Measurements from ENCODE around the gene FUT3.
"Not testable (repeated sequence)": the region's sequence is repeated elsewhere in the genome, so short reads cannot be mapped to it uniquely, and the experiment has no call there.

FUT3 gene

GRCh38 chr19:5881543-5882299 lies 30.5 kb upstream of the FUT3 start:
- no peak for DNase-seq (ENCODE audit: low read depth)

GRCh38 chr19:5880604-5881078 lies 29.4 kb upstream of the FUT3 start:
- no peak for DNase-seq (ENCODE audit: low read depth)

GRCh38 chr19:5880196-5880595 lies 28.9 kb upstream of the FUT3 start:
- no peak for DNase-seq (ENCODE audit: low read depth)

- no peak for DNase-seq (ENCODE audit: low read depth)
Observed at GRCh38 chr19:5877882-5878281, 26.6 kb upstream of the FUT3 start.

- DNase-seq (ENCODE audit: low read depth) = no peak
Observed at GRCh38 chr19:5877427-5877826, 26.2 kb upstream of the FUT3 start.

GRCh38 chr19:5874496-5874895 lies 23.2 kb upstream of the FUT3 start:
- not testable (repeated sequence) for DNase-seq (ENCODE audit: low read depth)

- no peak for DNase-seq (ENCODE audit: low read depth)
Observed at GRCh38 chr19:5873617-5874199, 22.5 kb upstream of the FUT3 start.

- DNase-seq (ENCODE audit: low read depth) = no peak
Observed at GRCh38 chr19:5870986-5871394, 19.7 kb upstream of the FUT3 start.

GRCh38 chr19:5867201-5868136 lies 16.2 kb upstream of the FUT3 start:
- no peak for DNase-seq (ENCODE audit: low read depth)

GRCh38 chr19:5865772-5866171 lies 14.5 kb upstream of the FUT3 start:
- no peak for DNase-seq (ENCODE audit: low read depth)

- DNase-seq (ENCODE audit: low read depth) = no peak
Observed at GRCh38 chr19:5864725-5865486, 13.7 kb upstream of the FUT3 start.

- no peak for DNase-seq (ENCODE audit: low read depth)
Observed at GRCh38 chr19:5864013-5864720, 12.9 kb upstream of the FUT3 start.

- DNase-seq (ENCODE audit: low read depth) = no peak
Observed at GRCh38 chr19:5863030-5863665, 11.9 kb upstream of the FUT3 start.

- no peak for DNase-seq (ENCODE audit: low read depth)
Observed at GRCh38 chr19:5857203-5858081, 6.2 kb upstream of the FUT3 start.

- not testable (repeated sequence) for DNase-seq (ENCODE audit: low read depth)
Observed at GRCh38 chr19:5855151-5855550, 3.9 kb upstream of the FUT3 start.

- DNase-seq (ENCODE audit: low read depth) = not testable (repeated sequence)
Observed at GRCh38 chr19:5854121-5854520, 2.9 kb upstream of the FUT3 start.

GRCh38 chr19:5850743-5851293 lies 431 bp downstream of the FUT3 start:
- DNase-seq (ENCODE audit: low read depth) = no peak

- no peak for DNase-seq (ENCODE audit: low read depth)
Observed at GRCh38 chr19:5850189-5850588, 1.1 kb downstream of the FUT3 start.

GRCh38 chr19:5848621-5849020 lies 2.6 kb downstream of the FUT3 start:
- not testable (repeated sequence) for DNase-seq (ENCODE audit: low read depth)
